Endodermal cell (in vitro differentiated cells): ENCODE data around the gene FDX2. TPM values are rescaled to one million over a fixed set of nuclear protein-coding genes. Genes with fewer than 3 reads are reported as not detected.

Source experiments
- DNase-seq: peaks from one replicate; pipeline ENCODE4 v3.0.0-alpha.2; 2017
- H3K27ac ChIP-seq: 2 replicates; pipeline ENCODE4 v1.5.1; 2013; ENCODE audit warnings: mild to moderate bottlenecking, low read depth, low read length, moderate library complexity
- H3K27me3 ChIP-seq: 2 replicates; pipeline ENCODE4 v1.6.1; 2013; ENCODE audit warnings: mild to moderate bottlenecking, low read length, moderate library complexity; ENCODE audit not compliant: insufficient read depth, control insufficient read depth, poor library complexity, severe bottlenecking
- H3K36me3 ChIP-seq: 2 replicates; pipeline ENCODE4 v1.7.0; 2013; ENCODE audit warnings: mild to moderate bottlenecking, low read length, moderate library complexity; ENCODE audit not compliant: control insufficient read depth, insufficient read depth
- H3K4me1 ChIP-seq: one replicate; pipeline ENCODE4 v1.7.0; 2013; ENCODE audit warnings: low read length; ENCODE audit not compliant: control insufficient read depth, insufficient read depth
- H3K4me3 ChIP-seq: 2 replicates; pipeline ENCODE4 v1.5.1; 2013; ENCODE audit warnings: mild to moderate bottlenecking, low read length, moderate library complexity
- H3K9ac ChIP-seq: 2 replicates; pipeline ENCODE4 v1.6.1; 2013; ENCODE audit warnings: mild to moderate bottlenecking, low read length, moderate library complexity; ENCODE audit not compliant: poor library complexity, severe bottlenecking; ENCODE audit errors: extremely low read depth
- H3K9me3 ChIP-seq: 2 replicates; pipeline ENCODE4 v1.6.1; 2013; ENCODE audit warnings: mild to moderate bottlenecking, low read length, moderate library complexity; ENCODE audit not compliant: control insufficient read depth
- H3K27ac Mint-ChIP-seq: 2 replicates; pipeline ENCODE4 v1.8.0; 2020; ENCODE audit warnings: mixed read lengths
- H3K27me3 Mint-ChIP-seq: 2 replicates; pipeline ENCODE4 v1.8.0; 2021; ENCODE audit warnings: mild to moderate bottlenecking, mixed read lengths; ENCODE audit not compliant: insufficient read depth
- H3K36me3 Mint-ChIP-seq: 2 replicates; pipeline ENCODE4 v1.8.0; 2020; ENCODE audit warnings: low read depth, mixed read lengths
- H3K4me1 Mint-ChIP-seq: 2 replicates; pipeline ENCODE4 v1.8.0; 2020; ENCODE audit warnings: mixed read lengths
- H3K4me3 Mint-ChIP-seq: 2 replicates; pipeline ENCODE4 v1.8.0; 2020; ENCODE audit warnings: mild to moderate bottlenecking, moderate library complexity, mixed read lengths
- H3K9me3 Mint-ChIP-seq: 2 replicates; pipeline ENCODE4 v1.8.0; 2020; ENCODE audit warnings: mild to moderate bottlenecking, mixed read lengths
- WGBS, 2 experiments: methylation state at CpG; one replicate each; pipeline versions ENCODE4 v1.1.5 to v1.1.7; 2013; ENCODE audit warnings: missing lambda C conversion rate in 2 of 2, mixed read lengths in 1 of 2; ENCODE audit not compliant: insufficient coverage in 1 of 2, insufficient read length in 1 of 2; 5-methylcytosine and 5-hydroxymethylcytosine counted together
- total RNA-seq, 2 donors: library from RNA; stranded (reverse); fragmentation: NEBNext Ultra II Directional in 1 of 2; extraction: Animal tissue kit (Norgen Biotek cat#: 25700) in 1 of 2; gene quantifications; 2 replicates in 1 of 2; 3 replicates in 1 of 2; pipeline ENCODE4 v1.2.1, GENCODE V29; 2021
- TF ChIP-seq, protein P1 (sequence below): fragments of 200-600 bp; sonication (generic); conservative IDR thresholded peaks from 2 replicates; pipeline ENCODE4 v1.5.0; 2021; ENCODE audit warnings: antibody characterized with exemption, mild to moderate bottlenecking

Gene FDX2
- total RNA-seq, 2 donors from 2014 or later: 23.2 to 25.9 TPM

DNA sequence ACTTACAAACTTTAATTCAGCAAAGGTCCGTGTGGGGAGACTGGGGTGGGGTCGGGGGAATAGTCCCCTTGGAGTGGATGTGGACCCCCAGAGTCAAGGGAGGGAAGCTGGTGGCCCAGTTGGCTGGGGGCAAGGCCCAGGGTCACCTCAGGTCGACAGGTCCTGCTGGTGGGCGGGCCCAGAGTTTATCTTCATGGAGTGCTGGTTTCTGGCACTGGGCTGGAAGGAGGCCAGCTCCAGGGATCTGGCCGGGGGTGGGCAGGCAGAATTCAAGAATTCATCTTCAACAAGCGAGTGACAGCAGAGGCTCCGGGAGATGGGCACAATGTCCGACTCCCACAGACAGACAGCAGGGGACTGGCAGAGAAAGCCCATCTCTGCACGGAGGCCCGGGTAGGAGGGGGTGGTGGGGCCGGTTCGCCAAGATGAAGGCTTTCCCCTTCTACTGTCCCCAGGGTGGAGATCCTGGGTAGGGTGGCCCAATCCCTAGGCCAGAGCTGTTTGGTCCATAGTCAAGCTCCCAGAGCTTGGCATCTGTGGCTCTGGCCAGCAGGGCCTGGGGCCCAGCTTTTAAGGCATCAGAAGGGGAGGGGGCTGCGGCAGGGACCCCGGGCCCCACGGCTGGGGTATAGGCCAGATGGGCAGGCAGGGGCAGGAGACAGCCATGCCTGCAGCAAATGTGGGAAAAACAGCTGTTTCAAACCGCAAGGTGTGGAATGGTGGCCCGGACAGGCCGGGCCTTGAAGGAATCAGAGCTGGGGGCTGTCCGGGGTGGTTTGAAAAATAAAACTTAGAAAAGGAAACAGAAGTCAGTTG, 622 bp upstream of the FDX2 start:
- peak overlapping the region; percentile 93 for H3K27ac Mint-ChIP-seq
- no peaks in the 10 kb centered on the region for H3K9me3 Mint-ChIP-seq
- peak overlapping the region; percentile 93 for H3K4me3 ChIP-seq

DNA sequence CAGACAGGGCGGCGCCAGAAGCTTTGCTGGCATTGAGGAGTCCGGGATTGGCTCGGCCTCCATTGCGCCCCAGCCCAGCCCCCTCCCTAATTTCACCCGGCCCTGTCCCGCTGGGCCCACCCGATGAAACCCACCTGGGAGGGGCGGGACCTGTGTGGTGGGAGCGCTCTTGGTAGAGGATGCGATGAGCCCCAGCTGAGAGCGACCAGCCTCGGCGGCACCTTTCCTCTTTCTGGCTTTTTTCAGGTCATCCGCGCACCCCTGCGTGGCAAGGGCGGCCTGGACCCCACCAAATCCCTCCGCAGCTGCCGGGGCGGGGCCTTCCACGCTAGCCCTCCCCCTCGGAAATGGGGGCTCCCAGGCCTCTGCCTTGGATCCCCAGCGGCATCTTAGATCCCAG, 6.4 kb downstream of the FDX2 start, which contains the start of gene ZGLP1:
Gene ZGLP1, minus strand, starts transcription at position 393 of the 400 bp plus-strand sequence.
- no peak within 1 kb of the TSS for H3K27ac ChIP-seq
- no peak within 1 kb of the TSS for H3K4me3 ChIP-seq
- Mint-ChIP-seq H3K4me1 (peaks cover under 1% of the 10 kb centered on the region), H3K9me3 (no peaks in the 10 kb centered on the region), H3K36me3 (peaks cover 18% of the 10 kb centered on the region), H3K4me3 (no peak within 1 kb of the TSS), H3K27ac (no peak within 1 kb of the TSS), H3K27me3 (no peaks in the 10 kb centered on the region)
- H3K9me3 ChIP-seq: no peaks in the 10 kb centered on the region
- no peak within 1 kb of the TSS for H3K9ac ChIP-seq
- no peaks in the 10 kb centered on the region for H3K27me3 ChIP-seq
- WGBS, 2 experiments: 93% methylated on average over 8 to 23 of the region's 24 CpGs
- no peaks in the 10 kb centered on the region for H3K4me1 ChIP-seq
- peaks cover 10% of the 10 kb centered on the region for H3K36me3 ChIP-seq
- TF ChIP-seq, protein P1, sequence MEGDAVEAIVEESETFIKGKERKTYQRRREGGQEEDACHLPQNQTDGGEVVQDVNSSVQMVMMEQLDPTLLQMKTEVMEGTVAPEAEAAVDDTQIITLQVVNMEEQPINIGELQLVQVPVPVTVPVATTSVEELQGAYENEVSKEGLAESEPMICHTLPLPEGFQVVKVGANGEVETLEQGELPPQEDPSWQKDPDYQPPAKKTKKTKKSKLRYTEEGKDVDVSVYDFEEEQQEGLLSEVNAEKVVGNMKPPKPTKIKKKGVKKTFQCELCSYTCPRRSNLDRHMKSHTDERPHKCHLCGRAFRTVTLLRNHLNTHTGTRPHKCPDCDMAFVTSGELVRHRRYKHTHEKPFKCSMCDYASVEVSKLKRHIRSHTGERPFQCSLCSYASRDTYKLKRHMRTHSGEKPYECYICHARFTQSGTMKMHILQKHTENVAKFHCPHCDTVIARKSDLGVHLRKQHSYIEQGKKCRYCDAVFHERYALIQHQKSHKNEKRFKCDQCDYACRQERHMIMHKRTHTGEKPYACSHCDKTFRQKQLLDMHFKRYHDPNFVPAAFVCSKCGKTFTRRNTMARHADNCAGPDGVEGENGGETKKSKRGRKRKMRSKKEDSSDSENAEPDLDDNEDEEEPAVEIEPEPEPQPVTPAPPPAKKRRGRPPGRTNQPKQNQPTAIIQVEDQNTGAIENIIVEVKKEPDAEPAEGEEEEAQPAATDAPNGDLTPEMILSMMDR: no peak
- no peak for DNase-seq

More for the DNA sequence above, 622 bp upstream of the FDX2 start:
- Mint-ChIP-seq H3K4me3 (peak overlapping the region; percentile 79), H3K36me3 (peaks cover 25% of the 10 kb centered on the region), H3K4me1 (peaks cover 14% of the 10 kb centered on the region), H3K27me3 (no peaks in the 10 kb centered on the region)
- Histone ChIP-seq H3K27ac (peak overlapping the region; percentile 44), H3K9ac (no peak overlapping the region), H3K27me3 (no peaks in the 10 kb centered on the region), H3K4me1 (no peaks in the 10 kb centered on the region), H3K9me3 (no peaks in the 10 kb centered on the region), H3K36me3 (peaks cover 42% of the 10 kb centered on the region)
- TF ChIP-seq, protein P1: no peak
- WGBS, 2 experiments: 86% methylated on average over 9 to 19 of the region's 19 CpGs
- DNase-seq: no peak

DNA sequence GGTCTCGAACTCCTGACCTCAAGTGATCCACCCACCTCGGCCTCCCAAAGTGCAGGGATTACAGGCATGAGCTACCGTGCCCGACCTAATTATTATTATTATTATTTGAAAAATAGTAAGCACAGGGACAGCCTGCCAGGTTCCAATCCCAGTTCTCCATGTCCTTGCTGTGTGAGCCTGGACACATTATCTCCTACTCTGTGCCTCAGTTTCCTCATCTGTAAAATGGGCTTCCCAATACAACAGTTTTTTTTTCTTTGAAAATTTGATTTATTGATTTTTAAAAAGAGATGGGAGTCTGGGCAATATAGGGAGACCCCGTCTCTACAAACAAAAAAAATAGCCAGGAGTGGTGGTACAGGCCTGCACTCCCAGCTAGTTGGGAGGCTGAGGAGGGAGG, 9.5 kb downstream of the FDX2 start:
- H3K27me3 Mint-ChIP-seq: peaks cover 10% of the 10 kb centered on the region

More for the DNA sequence above, 9.5 kb downstream of the FDX2 start:
- Mint-ChIP-seq H3K9me3 (no peaks in the 10 kb centered on the region), H3K4me3 (no peak overlapping the region), H3K36me3 (peaks cover 15% of the 10 kb centered on the region), H3K27ac (no peak overlapping the region), H3K4me1 (no peaks in the 10 kb centered on the region)
- TF ChIP-seq, protein P1: no peak
- Histone ChIP-seq H3K27me3 (no peaks in the 10 kb centered on the region), H3K4me1 (no peaks in the 10 kb centered on the region), H3K4me3 (no peak overlapping the region), H3K9ac (no peak overlapping the region), H3K9me3 (no peaks in the 10 kb centered on the region), H3K27ac (no peak overlapping the region), H3K36me3 (no peaks in the 10 kb centered on the region)
- DNase-seq: no peak
- 100% methylated on average over 3 of the region's 5 CpGs; no CpG with 5 or more reads in 1 of the 2 experiments for WGBS, 2 experiments
